Erythroblast (primary cell): ENCODE measurements around the gene P2RX7.
A peak's percentile ranks its signal among the peaks of the same experiment; 100 is the strongest.

Experiments
- DNase-seq, 2 experiments: peaks; one replicate each; lab custom pipeline; 2025; lab: John Stamatoyannopoulos, UW
- GATA1 ChIP-seq: IDR thresholded peaks from 2 replicates; pipeline ENCODE4 v1.6.1; 2011; ENCODE audit warnings: low read depth, mild to moderate bottlenecking, control low read depth, low read length, moderate library complexity
- POLR2A ChIP-seq: IDR thresholded peaks from 2 replicates; pipeline ENCODE4 v1.6.1; 2011; ENCODE audit warnings: mild to moderate bottlenecking, low read length

The P2RX7 gene

DNA sequence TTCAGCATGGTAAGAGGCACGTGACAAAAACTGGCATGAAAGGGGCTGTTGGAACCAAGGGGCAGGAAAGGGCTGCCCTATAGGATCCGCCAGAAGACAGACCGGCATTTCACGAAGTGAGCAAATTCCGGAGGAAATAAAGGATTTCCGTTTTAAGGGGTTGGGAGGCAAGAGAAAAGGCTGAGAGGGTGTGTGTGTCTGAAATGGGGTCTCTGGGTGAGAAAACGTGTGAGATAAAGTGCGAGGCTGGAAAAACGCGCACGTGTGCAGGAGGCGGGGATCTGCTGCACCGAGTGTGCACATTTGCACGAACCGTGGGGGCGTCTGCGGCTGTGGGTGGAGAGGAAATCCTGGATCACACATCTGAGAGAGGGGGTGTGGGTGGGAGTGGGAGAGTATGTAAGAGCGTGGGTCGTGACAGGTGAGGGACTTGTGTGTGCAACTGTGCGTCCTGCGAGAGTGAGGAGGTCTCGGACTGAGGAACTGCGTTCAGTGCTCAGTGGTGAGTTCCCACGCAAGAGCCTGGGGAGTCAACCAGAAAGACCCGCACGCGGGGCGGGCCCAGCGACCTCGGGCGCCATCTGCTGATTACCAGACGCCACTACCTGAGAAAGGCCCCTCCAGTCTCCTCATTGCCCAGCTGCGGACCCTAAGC, 37.0 kb upstream of the P2RX7 start:
- peak; percentile 58 to 66 for DNase-seq

DNA sequence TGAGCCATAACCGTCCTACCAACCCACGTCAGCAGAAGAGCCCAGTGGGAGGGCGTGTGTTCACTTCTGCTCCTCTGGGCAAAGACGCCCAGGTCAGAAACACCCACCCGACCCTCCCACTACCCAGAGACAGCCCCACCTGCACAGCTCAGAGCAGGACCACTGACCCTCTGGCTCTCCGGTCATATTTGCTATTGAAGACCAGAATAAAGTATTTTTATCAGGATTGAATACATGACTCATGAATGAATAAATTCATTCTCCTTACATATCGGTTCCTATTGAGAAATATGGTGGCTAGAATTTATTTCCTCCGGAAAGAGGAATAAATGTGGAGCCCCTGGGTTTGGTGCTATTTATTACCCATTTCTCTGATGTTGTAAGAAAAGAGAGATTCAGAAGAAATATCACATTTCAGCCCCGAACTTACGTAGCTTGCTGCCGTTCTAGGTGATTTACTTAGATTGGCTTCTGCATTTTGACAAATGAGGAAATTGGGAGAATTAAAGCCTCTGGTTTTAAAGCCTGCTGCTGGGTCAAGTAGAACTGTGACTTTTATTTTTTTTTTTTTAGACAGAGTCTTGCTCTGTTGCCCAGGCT, 36.4 kb upstream of the P2RX7 start:
- no peak for TF ChIP-seq POLR2A
- no peak for DNase-seq

More for the DNA sequence above, 37.0 kb upstream of the P2RX7 start:
- TF ChIP-seq GATA1 = no peak

GRCh38 chr12:121099779-121100178, 32.9 kb upstream of the P2RX7 start:
- TF ChIP-seq GATA1 (no peak), POLR2A (no peak)
- no peak for DNase-seq

DNA sequence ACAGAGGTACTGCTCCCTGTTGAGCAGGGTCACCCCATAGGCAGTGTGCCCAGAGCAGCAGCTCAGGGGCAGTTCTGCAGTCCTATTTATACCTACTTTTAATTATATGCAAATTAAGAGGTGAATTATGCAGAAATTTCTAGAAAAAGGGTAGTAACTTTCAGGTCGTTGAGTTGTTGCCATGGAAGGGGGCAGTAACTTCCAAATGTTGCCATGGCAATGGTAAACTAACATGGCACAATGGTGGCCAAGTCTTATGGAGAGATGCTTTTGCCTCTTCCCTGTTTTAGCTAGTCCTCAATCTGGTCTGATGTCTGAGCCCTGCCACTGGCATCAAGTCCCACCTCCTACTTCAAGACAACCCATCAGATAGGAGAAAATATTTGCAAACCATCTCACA, 30.4 kb upstream of the P2RX7 start:
- no peak for DNase-seq
- TF ChIP-seq POLR2A = no peak
- TF ChIP-seq GATA1 = no peak

DNA sequence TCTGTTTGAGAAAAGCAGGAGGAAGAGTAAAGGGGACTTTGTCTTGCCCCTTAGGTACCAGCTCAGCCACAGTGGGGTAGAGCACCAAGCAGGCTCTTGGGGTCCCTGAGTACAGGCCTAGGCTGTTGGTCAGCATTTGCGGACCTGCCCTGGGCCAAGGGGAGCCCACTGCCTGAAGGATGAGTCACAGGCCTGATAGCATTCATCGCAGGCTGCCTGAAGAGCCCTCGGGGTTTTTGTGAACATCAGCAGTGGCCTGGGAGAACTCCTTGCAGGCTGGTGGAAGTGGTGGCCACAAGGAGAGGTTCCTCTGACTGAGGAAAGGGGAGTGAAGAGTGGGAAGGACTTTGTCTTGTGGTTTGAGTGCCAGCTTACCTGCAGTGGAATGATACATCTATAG, 25.0 kb upstream of the P2RX7 start:
- no peak for TF ChIP-seq POLR2A
- no peak for TF ChIP-seq GATA1

GRCh38 chr12:121108492-121108891, 24.2 kb upstream of the P2RX7 start:
- no peak for DNase-seq
- TF ChIP-seq POLR2A (no peak), GATA1 (no peak)

More for the DNA sequence above, 25.0 kb upstream of the P2RX7 start:
- DNase-seq = no peak

DNA sequence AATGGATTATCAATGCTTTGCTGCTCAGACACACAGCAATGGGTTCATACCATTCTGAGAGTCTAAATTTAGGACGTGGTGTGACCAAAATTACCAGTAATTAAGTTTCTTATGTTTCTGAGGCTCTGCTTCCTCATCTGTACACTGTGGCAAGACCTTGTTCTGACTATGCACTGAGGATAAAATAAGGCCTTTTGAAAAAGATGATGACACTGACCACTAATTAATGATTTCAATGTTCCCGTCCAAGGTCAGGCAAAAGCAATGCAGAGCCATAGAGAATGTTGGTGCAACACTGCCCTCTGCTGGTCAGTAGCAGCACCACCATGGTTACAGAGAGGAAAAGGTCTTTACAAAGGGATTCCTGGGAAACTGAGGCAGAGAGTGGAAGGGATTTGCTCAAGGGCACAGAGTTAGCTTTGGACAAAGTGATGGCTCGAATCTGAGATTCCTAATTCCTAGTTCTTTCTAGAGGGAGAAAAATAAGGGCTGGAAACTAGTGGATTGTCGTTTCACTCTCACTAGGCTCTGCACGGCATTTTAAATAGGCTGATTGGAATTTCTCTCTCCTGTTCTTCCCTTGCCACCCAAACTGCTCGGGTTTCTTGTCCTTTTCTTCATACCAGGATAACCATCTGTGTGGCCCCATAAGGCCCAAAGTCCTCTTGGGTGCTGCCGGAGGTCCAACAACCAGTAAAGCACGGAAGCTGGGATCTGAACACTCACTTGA, 22.3 kb upstream of the P2RX7 start:
- DNase-seq = peak; percentile 64 to 85
- TF ChIP-seq GATA1 (no peak), POLR2A (no peak)

DNA sequence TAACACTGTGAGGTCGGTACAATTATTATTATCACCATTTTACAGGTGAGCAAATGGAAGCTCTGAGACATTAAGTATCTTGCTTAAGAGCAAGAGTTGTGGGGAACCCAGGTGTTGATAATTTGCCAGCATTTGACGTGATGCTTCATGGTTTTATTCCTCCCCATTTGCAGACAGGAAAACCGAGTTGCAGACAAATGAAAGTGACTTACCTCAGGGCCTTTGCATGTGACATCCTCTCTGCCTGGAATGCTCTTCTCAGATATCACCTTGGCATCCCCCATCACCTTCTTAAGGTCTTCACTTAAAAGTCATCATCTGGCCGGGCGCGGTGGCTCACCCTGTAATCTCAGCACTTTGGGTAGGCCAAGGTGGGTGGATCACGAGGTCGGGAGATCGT, 21.0 kb upstream of the P2RX7 start:
- no peak for DNase-seq
- no peak for TF ChIP-seq POLR2A
- no peak for TF ChIP-seq GATA1

DNA sequence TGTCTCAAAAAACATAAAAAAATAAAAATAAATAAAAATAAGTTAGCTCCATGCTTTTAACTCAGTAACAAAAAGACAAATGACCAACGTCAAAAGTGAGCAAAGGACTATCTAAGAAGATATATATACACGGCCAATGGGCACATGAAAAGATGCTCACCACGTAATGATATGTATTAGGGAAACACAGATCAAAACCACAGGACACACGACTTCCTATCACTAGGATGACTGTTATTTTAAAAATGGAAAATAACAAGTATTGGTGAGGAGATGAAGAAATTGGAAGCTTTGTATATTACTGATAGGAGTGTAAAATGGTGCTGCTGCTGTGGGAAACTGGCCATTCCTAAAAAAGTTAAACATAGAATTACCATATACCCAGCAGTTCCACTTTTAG, 20.2 kb upstream of the P2RX7 start:
- DNase-seq = no peak
- TF ChIP-seq POLR2A (no peak), GATA1 (no peak)

GRCh38 chr12:121113057-121113456, 19.6 kb upstream of the P2RX7 start:
- TF ChIP-seq GATA1 (no peak), POLR2A (no peak)

DNA sequence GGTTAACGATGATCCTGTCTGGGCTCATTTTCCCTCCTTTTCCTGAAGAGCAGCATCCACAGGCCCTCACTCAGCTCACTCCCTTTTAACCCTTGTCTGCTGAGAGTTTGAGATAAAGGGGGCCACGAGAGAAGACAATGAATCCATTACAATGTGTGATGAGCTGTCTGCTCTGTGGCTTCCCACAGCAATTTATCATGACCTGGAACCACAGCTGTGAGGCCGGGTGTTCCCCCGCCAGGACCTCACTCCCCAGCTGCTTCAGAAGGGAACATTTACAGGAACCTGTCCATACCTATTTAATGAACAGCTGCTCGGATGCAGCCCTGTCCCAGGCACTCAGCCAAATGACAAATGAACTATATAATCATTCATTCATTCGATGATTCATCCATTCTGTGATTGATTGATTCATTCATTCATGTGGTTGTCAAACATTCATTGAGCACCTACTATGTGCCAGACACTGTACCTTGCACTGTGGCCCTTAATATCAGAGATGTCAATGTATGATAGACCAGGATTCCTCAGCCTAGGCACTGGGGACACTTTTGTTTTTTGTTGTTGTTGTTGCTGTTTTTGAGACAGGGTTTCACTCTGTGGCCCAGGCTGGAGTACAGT, 18.5 kb upstream of the P2RX7 start:
- TF ChIP-seq GATA1 = no peak
- TF ChIP-seq POLR2A = no peak
- no peak for DNase-seq

More at GRCh38 chr12:121113057-121113456, 19.6 kb upstream of the P2RX7 start:
- DNase-seq = no peak

DNA sequence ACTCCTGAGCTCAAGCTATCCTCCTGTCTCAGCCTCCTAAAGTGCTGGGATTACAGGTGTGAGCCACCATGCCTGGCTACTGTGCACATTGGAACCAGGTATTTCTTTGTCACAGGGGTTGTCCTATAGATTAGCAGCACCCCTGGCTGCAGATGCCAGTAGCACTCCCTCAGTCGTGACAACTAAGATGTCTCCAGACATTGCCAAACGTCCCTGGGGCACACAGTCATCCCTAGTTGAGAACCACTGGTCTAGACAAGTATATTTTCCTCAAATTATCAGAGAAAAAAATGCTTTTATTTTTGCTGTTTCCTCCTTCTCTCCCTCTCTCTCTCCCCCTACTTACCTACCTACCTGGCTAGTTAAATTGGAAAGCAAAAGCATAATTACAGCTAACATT, 17.9 kb upstream of the P2RX7 start:
- TF ChIP-seq GATA1 = no peak
- DNase-seq = no peak

GRCh38 chr12:121115530-121115929, 17.1 kb upstream of the P2RX7 start:
- TF ChIP-seq POLR2A (no peak), GATA1 (no peak)
- no peak for DNase-seq
